ENCODE data around the gene ASB17.
"Not testable (repeated sequence)": the region's sequence is repeated elsewhere in the genome, so short reads cannot be mapped to it uniquely, and the experiment has no call there.

Gene ASB17

DNA sequence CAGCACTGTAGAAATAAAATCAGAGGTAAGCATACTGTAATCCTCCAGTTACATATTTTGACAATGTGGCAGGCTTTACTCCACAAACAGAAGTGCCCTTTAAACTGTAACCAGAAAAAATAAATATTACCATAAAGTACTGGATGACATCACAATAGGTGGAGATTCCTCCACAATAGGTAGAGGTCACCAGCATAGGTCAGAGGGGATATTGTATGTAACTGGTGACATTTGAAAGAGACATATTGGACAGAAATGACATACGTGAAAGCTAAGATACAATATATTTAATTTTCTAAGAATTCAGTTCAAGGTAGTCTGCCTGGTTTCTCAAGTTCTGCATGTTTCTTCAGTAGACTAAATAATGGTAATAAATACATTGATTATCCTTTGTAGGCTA, at the start of gene ASB17:
Gene ASB17, minus strand, starts transcription at position 101 of the 400 bp plus-strand sequence. CDS start 113 bp downstream, outside the sequence.
- no peak for DNase-seq

- DNase-seq, result no peak
Measured at GRCh38 chr1:75980972-75981897, 49.0 kb upstream of the ASB17 start.

DNA sequence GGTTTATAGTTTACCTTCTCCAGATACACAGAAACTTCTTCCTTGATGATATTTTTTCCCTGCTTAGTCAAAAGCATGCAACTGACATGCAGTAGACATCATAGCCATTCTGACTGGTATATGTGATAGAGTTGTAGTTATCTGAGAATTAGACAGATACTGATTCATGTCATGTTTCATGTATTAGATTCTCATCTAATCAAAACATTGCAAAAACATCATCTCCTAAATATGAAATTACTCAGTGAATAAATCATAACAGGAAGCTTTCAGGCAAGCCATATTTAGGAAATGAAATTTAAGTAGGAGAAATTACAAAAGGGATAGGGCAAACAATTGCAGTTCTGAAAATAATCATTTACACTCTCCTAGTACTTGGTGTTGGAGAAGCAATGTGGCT, 38.4 kb upstream of the ASB17 start:
- no peak for DNase-seq

GRCh38 chr1:75969550-75969949, 37.3 kb upstream of the ASB17 start:
- no peak for DNase-seq

DNA sequence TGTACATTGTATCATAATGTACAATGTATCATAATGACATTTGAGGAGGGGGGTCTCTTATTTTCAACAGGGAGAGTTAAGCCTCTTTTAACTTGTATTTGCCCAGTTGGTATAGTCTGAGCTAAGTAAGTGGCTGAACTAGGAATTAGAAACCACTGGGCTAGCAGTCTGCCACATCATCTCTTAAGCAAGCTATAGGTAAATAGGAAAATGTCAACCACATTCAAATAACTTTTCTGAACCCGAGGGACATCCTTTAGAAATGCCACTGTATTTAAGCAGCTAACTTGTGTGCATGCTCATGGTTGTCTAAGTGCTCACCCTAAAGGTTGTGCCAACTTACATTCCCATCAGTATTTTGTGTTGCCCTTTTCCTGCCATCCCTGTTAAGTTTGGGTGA, 35.5 kb upstream of the ASB17 start:
- DNase-seq, result no peak

GRCh38 chr1:75964760-75965408, 32.7 kb upstream of the ASB17 start:
- no peak for DNase-seq

DNA sequence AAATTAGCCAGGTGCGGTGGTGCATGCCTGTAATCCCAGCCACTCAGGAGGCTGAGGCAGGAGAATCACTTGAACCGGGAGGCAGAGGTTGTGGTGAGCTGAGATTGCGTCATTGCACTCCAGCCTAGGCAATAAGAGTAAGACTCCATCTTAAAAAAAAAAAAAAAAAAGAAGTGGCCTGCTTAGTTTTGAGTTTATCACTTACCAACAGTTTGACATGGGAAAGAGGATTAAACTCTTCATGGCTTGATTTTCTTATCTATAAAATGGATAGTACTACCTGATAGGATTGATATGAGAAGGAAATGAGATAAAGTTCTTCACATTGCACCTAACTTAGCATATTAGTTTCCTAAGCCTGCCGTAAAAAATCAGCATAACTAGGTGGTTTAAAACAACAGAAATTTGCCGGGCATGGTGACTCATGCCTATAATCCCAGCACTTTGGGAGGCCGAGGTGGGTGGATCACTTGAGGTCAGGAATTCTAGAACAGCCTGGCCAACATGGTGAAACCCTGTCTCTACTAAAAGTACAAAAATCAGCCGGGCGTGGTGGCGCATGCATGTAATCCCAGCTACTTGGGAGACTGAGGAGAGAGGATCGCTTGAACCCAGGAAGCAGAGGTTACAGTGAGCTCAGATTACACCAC, 32.0 kb upstream of the ASB17 start:
- DNase-seq, result not testable (repeated sequence)

DNA sequence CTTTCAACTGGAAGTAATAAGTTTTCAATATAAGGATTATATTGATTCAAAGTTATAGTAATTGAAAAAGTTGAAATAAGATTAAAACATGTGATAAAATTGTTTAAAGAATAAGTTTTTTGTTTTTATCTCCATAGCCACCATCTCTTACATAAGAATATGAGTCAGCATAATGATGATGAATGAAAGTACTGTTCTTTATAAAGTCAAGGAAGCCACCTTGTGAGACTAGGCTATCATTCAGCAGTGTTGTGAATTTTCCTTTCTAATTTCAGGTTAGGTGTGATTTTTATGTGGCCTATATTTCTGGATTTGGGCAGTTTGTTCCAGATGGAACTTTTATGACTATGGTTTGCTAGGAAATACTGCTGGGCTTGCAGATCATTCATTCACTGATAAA, 22.4 kb upstream of the ASB17 start:
- DNase-seq, result no peak

- DNase-seq, result no peak
Measured at GRCh38 chr1:75953461-75953860, 21.3 kb upstream of the ASB17 start.

GRCh38 chr1:75952016-75952415, 19.8 kb upstream of the ASB17 start:
- no peak for DNase-seq

DNA sequence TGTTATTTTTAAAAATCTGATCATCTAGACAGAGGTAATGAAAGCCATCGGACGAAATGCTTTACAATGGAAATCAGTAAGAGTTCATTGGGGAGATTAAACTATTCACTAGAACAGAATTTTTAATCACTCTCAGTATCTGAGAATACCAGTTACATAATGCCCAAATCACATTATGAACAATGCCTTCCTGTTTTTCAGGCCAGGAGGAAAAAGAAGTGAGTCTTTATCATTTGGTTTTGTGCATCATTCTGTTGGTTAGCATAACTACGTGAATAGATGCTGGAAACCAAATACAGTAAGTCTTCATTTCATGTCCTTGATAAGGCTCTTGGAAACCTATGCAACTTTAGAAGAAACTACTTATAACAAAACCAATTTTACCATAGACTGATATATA, 18.0 kb upstream of the ASB17 start:
- DNase-seq, result no peak

DNA sequence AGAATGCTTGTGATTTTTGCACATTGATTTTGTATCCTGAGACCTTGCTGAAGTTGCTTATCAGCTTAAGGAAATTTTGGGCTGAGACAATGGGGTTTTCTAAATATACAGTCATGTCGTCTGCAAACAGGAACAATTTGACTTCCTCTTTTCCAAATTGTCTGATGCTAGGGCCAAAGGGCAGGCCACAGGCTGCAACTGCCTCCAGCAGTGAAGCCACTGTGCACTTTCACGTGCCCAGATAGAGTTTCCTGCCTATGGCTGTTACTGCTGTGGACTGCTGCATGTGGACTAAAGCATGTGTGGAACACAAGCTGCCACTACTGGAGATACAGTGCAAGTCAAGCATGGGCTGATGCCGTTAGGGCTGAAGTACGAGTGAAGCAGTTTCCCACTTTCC, 10.8 kb upstream of the ASB17 start:
- not testable (repeated sequence) for DNase-seq

GRCh38 chr1:75937034-75937433, 4.8 kb upstream of the ASB17 start:
- DNase-seq, result no peak

DNA sequence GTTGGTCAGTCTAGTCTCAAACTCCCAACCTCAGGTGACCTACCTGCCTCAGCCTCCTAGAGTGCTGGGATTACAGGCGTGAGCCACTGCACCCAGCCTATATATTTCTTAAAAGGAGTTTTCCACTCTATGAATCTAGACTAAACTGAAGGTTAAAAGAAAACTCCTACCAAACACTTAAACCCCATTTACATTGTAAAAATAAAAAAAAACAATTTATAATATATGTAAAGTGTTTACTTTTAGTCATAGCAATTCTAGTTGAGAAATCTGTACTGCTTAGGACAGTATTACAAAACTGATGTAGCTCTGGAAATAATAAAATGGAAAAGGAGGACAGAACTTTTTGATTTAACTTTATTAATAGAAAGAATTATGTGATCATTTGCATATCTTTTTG, 9.5 kb downstream of the ASB17 start:
- no peak for DNase-seq

- no peak for DNase-seq
Measured at GRCh38 chr1:75916834-75917233, 15.4 kb downstream of the ASB17 start.

GRCh38 chr1:75908717-75909152, 23.5 kb downstream of the ASB17 start:
- peak; percentile 57 for DNase-seq

GRCh38 chr1:75901371-75901770, 30.8 kb downstream of the ASB17 start:
- no peak for DNase-seq

DNA sequence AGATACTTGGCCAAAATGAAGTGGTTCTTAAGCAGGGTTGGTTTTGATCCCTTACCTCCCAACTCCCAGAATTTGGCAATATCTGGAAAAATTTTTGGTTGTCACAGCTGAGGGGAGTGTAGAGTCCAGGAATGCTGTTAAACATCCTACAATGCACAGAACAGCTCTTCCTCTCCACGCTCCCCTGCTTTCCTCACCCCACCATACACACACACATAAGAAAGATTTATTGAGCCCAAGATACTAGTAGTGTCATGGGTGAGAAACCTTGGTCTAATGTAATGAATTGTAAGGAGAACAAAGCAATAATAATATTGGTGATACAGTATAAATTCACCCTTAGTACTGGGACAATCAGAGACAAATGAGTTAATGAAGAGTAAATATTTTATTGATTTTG, 47.8 kb downstream of the ASB17 start:
- DNase-seq, result no peak

- no peak for DNase-seq
Measured at GRCh38 chr1:75879985-75880384, 52.2 kb downstream of the ASB17 start.

- DNase-seq, result no peak
Measured at GRCh38 chr1:75870951-75871350, 61.3 kb downstream of the ASB17 start.
